Activated gamma-delta T cell (primary cell): ENCODE data around the gene TRIO.
"Not testable (repeated sequence)": the region's sequence is repeated elsewhere in the genome, so short reads cannot be mapped to it uniquely, and the experiment has no call there.

Experiments
- DNase-seq: peaks from one replicate; lab custom pipeline; 2025; lab: John Stamatoyannopoulos, UW

TRIO gene

DNA sequence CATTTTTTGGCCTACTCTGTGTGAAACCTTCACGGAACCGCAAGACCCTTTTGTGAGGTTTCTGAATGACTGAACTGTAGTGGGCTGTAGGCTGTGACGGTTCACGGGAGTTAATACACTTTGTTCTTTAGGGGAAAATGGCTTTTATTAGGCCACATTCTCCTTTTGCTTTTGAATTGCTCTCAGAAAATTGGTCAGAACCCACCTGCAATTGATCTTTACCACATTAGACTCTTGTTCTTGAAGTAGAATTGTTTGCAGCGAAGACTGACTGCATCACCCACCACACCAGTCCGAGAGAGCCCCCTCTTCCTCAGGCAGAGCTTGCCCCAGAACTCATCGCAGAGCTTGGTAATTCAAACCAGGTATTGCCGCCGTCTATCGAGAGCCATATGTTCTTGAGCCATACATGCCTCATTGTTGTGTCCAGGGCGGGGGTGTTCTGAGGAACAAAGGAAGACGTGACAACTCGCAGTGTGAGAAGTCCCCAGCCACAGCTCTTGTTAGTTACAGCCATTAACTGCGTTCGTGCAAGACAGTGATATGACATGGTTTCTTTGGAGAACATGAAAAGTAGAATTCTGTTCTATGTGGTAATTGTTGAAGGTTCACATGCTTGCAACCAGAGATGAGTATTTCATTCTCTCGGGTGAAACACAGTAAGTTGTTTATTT lies 272.0 kb downstream of the TRIO start:
- DNase-seq: no peak

DNA sequence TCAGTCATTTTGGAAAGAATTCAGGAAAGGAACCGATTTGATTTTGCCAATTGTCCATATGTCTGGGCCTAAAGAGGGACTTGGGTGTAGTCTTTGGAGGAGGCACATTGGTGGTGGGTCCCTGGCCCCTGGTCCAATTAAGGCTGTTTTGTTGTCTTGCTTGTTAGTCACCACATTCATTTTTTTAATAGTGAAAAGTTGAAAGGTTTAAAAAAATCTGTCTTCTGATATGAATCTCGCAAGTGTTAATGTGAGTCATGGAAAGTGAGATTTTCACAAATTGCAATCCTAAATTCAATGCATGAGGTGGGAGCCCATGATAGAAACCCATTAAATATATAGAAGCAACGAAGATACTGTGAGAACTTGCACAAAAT lies 272.5 kb downstream of the TRIO start:
- no peak for DNase-seq

DNA sequence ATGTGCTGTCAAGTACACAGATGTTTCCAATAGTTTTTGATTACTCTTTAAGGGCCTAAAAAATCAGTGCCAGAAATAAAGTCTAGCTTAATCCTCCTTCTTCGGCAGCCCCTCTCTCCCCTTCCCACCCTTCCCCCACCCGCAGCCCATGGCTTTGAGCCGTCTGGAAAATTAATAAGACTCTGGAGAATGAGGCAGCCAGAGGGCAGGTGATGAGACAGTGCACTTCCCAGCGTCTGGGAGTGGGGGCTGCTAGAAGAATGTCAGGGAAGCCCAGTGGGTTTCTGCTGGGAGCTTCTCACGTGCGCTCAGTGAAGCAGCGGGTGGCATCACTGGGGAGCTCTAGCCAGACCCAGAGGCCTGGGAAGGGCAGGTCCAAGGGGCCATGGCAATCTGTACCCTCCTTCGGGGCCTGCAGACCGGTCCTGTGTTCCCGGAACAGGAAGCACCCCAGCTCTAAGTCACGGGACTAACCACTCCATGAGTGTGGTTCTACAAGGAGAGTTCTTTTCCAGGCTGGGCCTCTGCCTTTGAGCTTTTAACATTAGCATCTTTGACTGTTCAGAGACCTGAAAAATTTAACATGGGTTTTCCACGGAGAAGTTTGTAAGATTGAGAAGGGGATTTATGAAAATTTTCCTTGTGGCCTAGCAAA lies 273.6 kb downstream of the TRIO start:
- no peak for DNase-seq

DNA sequence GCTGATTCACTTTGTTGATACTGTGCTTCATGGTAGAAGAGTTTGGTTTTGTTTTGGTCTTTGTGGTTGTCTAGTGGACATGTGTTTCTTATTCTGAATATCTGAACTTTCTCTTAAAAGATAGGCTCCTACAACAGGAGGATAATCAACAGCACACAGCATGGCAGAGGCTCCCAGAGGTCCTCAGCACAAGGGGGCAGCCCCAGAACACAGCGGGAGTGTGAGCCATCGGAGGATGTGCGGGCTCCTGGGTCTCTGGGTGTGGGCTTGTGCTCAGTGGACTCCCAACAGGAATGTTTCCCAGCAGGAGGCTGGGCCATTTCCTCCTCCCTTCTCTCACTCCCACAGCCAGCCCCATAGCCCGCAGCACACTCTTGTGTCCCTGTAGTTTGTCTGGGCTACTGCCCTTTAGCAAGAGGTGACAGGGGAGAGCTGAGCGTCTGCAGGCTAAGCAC lies 274.2 kb downstream of the TRIO start:
- no peak for DNase-seq

DNA sequence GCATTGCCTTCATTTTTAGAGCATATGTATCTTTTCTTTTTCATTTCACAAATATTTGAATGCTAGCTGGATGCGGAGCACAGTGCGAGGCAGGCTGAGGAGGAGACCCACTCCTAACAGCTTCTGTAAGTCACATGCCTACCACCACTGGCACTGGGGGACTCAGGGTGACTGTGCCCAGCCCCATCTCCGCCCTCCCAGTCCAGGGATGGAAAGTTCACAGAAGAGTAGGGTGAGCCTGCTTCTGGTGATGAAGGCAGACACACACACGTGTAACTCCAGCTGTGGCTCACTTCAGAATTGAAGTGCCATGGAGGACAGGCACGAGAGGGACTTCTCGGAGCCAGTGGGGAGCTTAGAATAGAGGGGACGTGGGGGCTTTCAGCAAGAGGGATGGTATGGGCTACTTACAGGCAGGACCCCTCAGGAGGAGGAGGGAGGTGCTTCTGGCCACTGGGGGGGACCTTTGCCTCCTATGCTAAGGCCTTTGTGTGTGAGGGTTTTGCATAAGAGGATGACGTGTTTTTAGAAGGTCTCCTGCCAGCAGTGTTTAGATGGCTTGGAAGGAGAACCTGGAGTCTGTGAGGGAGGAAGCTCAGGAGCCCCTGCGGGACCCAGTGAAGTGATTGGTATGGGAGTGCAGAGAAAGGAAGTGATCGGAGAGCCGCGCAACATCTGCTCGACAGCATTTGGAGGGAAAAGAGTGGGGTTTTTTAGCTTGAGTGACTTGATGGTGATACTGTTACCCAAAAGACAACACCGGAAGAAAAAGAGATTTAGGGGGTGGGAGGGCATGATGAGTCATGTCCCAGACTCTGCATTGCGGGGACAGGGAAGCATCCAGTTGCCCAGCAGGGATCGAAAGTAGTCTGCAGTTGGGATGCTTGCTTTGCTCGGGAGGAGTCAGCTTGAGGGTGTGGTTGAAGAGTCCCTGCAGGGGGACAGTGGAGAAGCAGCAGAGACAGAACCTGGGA lies 274.9 kb downstream of the TRIO start:
- DNase-seq: no peak

DNA sequence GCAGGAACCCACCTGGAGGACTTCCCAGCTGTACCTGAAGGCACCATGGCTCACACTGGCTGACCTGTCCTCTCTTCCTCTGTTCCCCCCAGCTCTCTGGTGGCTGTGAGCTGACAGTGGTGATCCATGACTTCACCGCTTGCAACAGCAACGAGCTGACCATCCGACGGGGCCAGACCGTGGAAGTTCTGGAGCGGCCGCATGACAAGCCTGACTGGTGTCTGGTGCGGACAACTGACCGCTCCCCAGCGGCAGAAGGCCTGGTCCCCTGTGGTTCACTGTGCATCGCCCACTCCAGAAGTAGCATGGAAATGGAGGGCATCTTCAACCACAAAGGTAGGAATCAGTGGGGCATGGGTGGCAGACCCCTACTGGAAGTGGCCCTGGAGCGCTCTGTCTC lies 276.5 kb downstream of the TRIO start:
- no peak for DNase-seq

DNA sequence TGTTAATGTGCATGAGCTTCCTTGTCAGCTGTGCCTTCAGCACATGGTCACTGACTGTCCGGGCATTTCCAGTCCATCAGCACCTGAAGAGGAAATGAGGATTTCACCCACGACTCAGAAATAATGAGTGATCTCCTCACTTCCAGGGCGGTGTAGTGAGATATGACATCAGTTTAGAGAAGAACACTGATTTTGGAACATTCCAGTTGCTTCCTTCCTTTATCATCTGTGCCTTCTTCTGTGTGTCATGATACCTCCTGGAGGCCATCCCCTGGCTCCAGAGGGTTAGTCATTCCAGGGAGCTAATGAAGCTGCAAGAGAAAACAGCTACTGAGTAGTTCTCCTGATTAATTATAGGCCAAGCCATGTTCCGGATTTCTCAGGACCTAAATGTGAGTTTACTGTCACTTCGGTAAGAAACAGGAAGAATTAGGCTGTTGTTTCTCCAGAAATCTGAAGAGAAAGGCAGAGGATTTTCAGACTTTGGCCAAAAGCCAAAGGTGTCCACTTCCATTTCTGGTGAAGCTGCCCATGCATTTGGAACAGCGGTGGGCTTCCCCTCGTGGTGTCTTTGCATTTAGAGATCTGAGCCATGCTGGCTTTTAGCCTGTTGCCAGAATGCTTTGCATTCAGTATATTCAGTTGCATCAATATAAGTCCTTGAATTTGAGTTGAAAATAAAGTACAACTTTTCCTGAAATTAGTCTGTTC lies 277.1 kb downstream of the TRIO start:
- no peak for DNase-seq

DNA sequence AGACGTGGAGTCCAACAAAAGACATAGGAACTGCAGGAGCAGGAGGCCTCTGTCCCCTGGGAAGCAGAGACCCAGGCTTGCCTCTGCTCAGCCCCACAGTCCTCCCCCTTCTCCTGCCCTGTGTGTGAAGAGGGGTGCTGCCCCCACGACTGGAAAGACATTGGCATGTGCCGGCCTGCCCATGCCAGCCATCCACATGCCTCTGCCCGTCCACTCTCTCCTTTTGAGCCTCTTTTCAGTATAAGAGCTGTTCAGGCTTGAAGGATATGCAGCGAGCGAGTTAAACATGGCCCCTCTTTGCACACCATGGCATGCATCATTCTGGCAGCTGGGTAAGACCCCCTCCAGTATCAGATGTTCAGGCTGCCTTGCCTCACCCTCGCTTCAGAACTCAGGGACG lies 278.7 kb downstream of the TRIO start:
- no peak for DNase-seq

DNA sequence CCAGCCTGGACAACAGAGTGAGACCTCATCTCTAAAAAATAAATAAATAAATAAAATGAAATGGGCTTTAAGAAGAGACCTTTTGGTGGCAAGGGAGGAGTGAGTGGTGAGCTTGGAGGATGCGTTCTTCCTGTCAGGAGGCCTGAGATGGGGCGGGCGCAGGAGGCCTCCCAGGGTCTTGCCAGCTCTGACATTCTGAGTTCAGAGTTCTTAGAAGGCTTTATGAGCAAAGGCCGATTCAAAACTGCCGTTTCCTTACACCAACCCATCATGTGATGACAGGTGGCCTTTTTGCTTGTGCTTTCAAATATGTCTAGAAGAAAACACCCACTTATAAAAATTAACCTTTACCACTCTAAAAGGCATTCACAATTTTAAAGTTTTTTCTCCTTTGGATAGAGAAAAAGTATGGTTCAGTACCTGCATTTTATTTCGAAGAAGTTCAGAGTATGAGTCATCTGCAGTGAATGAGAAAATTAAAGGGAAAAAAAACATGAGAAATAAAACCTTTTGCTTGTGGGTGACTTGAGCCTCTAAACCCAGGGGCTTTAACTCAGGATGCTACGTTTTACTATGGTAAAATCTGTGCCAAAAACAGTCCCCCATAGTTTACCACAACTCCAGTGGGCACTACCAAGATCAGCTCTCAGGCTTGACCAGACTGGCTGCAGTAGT lies 281.0 kb downstream of the TRIO start:
- no peak for DNase-seq

DNA sequence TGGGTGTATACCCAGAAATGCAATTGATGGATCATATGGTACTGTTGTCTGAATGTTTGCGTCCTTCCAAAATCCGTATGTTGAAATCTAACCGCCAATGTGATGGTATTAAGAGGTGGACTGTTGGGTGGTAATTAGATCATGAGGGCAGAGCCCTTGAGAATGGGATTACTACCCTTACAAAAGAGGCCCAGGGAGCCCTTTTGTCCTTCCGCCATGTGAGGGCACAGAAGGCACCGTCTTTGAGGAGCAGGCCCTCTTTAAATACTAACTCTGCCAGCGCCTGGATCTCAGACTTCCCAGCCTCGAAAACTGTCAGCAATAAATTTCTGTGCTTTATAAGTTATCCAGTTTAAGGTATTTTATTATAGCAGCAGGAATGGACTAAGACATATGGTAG lies 282.4 kb downstream of the TRIO start:
- no peak for DNase-seq

DNA sequence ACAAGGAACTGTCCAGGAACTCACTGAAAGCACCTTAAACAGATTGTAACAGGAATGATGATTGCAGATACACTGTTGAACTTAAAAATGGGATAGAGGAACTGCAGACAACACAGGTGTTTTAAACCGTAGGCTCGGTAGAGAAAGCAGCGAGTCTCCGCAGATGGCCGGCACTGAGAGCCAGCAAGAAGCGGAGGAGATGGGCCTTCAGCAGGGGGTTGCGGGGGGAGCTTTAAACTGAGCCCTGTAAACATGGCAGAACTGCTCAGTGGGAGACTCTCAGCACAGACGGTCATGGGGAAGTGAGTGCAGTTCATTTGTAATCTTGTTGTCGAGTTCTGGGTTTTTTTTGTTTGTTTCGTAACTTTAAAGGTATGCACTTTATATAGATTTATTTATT lies 283.4 kb downstream of the TRIO start:
- DNase-seq: no peak

DNA sequence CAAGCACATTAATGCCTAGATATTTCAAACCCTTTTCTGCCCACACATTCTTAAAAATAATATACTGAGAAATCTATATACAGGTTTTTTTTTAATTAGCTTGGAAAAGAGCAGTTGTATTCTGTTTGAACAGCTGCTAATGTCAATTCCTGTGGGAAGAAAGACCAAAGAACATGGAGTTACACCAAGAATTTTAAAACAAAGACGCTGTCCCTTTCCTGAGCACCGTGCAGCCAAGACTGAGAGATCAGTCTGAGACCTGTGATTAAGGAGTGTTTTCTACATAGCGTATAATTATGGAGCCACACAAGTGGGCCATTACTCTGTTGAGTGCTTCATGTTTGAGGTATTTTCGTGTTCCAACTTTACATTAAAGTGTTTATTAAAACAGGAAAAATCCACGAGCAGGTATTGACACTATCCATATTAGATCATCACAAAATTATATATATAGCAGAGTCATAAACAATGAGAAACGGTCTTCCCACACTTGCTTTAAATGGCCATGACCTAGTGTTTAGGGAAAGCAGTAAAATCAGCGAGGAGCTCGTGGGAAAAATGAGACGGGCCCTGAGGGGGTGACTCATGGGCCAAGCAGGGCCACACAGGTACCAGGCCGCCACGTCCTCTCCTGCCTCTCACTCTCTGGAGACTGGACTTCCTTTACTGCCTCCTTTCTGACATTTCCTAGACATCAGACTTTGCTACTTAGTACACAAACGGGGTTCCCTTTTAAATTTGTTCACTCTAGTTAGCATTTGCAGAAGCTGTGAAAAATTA lies 285.4 kb downstream of the TRIO start:
- DNase-seq: no peak

DNA sequence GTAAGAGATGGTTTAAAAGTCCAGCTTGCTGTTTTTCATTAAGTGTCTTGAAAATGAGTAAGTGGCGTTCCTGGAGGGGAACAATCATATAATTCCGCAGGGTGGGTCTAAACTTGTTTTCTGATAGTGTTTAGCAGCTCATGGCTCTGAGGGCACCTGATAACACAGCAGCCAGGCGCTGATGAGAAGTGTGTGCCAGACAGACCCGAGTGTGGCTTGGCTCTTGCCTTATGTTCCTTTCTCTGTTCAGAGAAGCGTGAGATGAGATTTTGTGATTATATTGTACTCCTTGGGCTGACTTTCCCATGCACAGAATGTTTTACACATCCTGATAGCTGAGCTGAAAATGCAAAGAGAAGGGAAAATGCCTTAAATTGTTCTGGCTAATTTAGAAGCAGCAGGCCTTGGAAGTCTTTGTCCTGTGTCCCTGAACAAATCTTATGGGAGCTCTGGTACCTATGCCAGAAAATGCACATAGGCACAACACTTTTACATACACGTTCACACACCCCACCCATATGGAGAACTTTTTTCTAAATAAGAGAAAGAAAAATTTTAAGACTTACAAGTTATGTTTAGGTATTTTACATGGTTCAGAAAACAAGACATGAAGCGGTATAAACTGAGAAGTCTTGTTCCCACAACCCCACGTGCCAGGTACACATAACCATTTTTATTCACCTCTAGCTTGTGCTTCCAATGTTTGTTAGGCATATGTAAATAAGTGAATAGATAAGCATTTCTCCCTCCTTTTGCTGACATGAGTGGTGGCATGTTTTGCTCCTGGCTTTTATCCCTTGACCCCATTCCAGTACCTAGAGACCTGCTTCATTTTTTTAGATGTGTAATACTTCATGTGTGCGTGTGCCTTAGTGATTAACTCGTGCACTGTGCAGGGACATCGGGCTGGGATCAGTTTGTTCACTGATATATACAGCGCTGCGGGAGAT lies 286.2 kb downstream of the TRIO start:
- no peak for DNase-seq

DNA sequence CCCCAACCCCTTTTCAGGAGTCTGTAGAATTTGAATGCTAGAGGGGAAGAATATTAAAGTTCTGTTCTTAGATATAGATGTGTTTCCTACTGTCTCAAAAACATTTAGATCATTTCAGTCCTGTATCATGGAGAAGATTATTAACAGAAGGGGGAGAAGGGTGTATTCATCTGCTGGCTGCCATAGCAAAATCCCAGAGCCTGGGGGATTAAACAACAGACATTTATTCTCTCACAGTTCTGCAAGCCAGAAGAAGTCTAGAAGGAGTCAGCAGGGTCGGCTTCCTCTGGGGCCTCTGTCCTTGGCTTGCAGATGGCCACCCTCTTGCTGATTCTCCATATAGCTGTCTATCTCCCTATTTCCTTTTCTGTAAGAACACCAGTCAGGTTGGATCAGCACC lies 288.4 kb downstream of the TRIO start:
- DNase-seq: no peak

DNA sequence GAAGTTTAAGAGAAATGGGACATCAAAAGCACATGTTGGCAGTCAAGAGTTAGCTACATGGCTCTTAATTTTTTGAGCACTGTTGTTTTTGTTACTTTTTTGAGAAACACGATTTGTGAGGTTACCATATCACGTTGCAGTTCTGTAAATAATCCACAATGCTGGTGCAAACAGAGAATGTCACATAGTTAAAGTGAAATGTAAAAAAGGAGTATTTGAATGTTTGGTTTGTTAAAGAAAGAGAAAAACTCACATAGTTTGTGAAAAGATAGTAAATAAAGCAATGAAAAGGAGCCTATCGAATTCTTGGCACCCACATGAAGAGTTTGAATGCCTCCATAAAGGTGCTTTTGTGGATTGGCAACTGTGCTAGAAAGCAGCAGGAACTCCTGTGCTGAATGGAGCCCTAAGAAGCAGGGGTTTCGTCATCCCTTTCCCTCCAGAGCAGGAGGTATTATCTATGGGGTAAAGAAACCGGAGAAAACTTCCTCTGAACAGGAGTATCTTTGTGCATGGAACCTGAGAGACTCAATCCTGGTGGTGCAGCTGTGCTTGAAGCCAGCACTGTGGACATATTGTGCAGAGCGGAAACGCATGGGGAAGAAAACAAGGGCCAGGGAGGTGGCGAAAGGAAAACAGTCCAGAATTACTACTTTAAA lies 289.9 kb downstream of the TRIO start:
- no peak for DNase-seq

DNA sequence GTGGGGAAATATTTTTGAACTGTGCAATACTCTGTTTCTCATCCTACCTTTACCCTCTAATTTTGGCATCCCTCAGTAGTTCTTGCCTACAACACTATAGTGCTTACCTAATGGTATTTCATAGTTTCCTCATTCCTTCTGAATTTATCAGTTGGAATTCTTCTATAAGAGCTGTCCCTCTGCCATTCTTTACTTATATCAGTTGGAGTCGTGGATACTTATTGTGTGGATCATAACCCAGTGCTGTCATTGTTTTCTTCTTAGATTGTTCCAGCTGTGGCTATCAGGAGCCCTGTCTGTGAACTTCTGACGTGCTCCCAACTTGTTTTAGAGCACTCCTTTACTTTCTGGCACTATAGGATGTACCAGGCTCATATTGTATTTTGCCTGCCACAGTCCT lies 292.3 kb downstream of the TRIO start:
- DNase-seq: no peak

DNA sequence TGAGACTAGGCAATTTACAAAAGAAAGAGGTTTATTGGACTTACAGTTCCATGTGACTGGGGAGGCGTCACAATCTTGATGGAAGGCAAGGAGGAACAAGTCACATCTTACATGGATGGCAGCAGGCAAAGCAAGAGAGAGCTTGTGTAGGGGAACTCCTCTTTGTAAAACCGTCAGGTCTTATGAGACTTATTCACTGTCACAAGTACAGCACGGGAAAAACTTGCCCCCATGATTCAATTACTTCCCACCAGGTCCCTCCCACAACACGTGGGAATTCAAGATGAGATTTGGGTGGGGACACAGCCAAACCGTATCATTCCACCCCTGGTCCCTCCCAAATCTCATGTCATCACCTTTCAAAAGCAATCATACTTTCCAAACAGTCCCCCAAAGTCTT lies 293.0 kb downstream of the TRIO start:
- DNase-seq: not testable (repeated sequence)

DNA sequence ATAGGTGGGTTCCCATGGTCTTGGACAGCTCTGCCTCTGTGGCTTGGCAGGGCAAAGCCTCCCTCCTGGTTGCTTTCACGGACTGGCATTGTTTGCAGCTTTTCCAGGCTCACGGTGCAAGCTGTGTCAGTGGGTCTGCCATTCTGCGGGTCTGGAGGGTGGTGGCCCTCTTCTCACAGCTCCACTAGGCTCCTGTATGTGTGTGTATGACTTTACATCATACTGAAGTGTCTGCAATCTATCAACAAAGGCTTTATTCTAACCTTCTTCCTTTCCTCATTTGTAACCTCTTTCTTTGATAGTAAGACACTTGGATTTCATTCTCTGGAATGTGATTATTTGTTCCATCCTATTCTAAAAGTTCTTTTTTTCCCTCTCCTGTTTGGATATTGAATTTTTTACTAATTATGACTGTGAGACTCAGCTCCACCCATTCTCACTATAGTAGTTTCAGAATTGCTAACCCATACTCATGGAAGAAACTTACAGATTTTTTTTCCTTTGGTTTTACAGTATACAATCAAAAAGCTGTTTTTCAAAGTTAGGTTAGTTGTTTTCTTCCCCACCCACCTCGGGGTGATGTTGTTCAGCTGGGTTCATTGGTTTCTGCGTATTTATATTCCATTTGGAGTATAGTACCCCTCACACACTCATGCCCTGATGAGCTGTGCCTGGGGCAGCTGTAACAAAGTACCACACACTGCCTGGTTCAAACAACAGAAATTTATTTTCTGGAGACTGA lies 293.8 kb downstream of the TRIO start:
- DNase-seq: no peak
